22Rv1 (cell line): ENCODE measurements around the gene RALGPS2.
"Not testable (repeated sequence)": the region's sequence is repeated elsewhere in the genome, so short reads cannot be mapped to it uniquely, and the experiment has no call there.

ENCODE experiments used
- H3K27ac ChIP-seq: fragments of 450-650 bp; 2 replicates; pipeline ENCODE4 v1.5.1; 2017
- ZFX ChIP-seq: fragments of 450-650 bp; IDR thresholded peaks from 2 replicates; pipeline ENCODE4 v1.6.1; 2017; ENCODE audit warnings: antibody characterized with exemption, borderline replicate concordance
- TF ChIP-seq, protein P1 (sequence below): fragments of 450-650 bp; IDR thresholded peaks from 2 replicates; pipeline ENCODE4 v1.5.1; 2017; ENCODE audit warnings: mild to moderate bottlenecking

RALGPS2 gene

DNA sequence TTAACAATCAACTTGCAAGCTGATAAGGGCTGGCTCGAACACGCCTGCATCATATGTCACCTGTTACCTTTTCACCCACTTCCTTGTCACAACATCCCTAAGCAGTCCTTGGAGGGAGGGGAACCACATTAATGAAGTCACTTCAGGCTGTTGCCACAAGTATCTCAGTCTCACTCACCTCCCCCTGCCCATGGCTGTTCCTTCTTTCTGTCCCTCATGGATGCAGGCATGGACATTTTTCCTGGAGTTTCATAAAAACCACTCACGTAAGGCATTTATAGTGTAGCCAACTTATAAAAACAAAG, 222.6 kb downstream of the RALGPS2 start:
- H3K27ac ChIP-seq = no peak overlapping the region
- TF ChIP-seq ZFX = no peak
- TF ChIP-seq, protein P1, sequence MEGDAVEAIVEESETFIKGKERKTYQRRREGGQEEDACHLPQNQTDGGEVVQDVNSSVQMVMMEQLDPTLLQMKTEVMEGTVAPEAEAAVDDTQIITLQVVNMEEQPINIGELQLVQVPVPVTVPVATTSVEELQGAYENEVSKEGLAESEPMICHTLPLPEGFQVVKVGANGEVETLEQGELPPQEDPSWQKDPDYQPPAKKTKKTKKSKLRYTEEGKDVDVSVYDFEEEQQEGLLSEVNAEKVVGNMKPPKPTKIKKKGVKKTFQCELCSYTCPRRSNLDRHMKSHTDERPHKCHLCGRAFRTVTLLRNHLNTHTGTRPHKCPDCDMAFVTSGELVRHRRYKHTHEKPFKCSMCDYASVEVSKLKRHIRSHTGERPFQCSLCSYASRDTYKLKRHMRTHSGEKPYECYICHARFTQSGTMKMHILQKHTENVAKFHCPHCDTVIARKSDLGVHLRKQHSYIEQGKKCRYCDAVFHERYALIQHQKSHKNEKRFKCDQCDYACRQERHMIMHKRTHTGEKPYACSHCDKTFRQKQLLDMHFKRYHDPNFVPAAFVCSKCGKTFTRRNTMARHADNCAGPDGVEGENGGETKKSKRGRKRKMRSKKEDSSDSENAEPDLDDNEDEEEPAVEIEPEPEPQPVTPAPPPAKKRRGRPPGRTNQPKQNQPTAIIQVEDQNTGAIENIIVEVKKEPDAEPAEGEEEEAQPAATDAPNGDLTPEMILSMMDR = no peak

DNA sequence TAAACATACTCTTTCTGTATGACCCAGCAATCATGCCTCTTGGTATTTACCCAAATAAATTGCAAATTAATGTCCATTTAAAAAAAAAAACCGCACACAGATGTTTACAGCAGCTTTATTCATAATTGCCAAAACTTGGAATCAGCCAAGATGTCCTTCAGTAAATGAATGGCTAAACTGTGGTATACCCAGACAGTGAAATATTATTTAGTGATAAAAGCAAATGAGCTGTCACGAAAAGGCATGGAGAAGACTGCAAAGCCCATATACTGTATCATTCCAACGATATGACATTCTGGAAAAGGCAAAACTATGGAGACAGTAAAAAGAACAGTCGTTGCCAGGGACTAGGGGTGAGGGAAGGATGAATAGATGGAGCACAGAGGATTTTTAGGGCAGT, 223.6 kb downstream of the RALGPS2 start:
- TF ChIP-seq, protein P1 = no peak
- no peak for TF ChIP-seq ZFX

DNA sequence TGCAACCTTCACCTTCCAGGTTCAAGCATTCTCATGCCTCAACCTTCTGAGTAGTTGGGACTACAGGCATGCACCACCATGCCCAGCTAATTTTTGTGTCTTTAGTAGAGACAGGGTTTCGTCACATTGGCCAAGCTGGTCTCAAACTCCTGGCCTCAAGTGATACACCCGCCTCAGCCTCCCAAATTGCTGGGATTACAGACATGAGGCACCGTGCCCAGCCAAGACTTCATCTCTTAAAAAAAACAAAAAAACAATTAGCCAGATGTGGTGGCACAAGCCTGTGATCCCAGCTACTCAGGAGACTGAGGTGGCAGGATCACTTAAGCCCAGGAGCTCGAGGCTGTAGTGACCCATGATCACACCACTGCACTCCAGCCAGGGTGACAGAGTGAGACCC, 224.8 kb downstream of the RALGPS2 start:
- not testable (repeated sequence) for H3K27ac ChIP-seq

More for the DNA sequence above, 223.6 kb downstream of the RALGPS2 start:
- H3K27ac ChIP-seq = no peak overlapping the region

DNA sequence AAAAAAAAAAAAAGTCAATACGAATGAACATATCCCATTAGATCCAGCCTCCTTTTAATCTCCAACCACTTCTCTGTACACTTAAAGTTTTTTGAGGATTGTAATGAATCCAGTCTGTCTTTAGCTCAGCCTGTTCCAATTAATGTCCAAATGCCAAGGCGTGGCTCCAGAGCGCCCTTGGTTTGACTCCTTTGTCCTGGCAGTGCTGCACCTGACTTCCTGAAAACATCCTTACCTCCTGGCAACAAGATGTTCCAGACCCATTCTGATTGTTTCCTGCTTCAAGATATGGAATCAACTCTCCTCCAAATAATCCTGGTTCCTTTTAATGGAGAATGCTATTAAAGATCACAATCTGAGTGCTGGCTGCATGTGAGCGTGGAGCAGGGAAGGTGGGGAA, 226.6 kb downstream of the RALGPS2 start:
- no peak overlapping the region for H3K27ac ChIP-seq
- TF ChIP-seq, protein P1 = no peak
- no peak for TF ChIP-seq ZFX

DNA sequence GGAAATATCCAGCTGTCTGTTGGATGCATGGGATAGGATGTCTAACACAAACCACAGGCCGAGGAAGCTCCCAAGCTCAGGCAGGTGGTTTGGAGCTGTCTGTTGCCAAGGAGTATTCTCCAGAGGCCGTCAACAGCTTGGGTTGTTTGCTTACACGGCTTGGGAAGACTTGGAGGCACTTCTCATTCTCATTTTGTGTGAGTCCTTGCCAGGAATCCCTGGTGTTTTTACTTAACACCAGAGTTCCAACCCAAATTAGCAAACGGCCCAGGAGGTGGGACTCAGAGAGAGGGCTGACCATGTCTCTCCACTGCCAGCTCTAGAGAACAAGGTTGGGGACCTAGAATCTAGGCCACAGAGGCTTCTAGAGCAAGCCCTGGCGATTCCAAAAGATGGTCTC, 228.0 kb downstream of the RALGPS2 start:
- no peak overlapping the region for H3K27ac ChIP-seq
- TF ChIP-seq ZFX = no peak
- TF ChIP-seq, protein P1 = no peak

DNA sequence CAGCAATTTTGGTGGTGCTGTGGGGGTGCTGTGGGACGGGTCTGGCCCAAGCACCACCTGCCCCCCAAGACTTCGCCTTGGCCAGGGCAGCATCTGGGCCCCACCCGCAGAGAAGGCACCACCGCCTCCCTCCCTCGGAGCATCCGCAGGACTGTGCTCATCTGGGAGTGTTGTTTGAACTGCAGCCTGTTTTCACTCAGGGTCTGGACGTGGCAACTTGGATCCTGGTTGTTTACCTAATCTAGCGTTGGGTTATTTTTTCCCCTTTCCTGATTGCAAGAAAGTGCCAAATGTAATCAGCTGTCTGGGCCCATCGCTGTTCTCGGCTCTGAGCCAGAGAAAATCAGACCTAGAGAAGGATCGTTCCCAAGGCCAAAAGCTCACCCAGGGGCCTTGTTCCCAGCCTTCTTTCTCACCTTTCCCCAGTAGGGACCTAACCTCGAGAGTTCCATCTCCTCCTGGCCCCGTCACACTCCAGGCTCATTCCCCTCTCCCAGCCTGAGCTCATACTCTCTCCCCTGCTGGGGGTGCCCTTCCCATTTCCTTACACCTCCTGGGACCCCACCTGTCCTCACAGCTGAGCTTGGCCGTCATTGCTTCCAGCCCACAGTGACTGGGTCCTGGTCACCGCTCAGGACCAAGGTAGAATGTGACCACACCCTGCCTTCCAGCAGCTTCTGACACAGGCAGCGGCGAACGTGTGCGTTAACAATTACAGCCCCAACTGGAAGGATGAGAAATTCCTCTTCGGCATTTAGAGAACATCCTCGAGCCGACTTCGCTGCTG, 228.7 kb downstream of the RALGPS2 start:
- TF ChIP-seq, protein P1 = no peak
- TF ChIP-seq ZFX = no peak
- no peak overlapping the region for H3K27ac ChIP-seq

DNA sequence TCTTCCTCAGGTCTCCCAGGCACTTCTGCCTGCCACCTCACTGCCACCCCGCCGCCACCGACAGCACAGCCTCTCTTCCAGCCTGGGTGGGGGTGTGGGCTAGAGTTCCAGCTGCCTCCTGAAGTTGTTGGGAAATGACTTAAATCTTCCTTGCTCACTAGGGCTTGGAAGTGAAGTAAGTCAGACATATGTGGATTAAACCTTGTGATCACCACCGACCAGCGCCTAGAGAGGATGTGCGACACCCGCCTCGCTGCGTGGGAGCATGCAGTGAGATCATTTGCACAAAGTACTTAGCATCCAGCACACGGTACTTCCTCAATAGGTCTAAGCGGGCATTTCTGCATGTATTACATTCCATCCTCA, 229.3 kb downstream of the RALGPS2 start:
- no peak overlapping the region for H3K27ac ChIP-seq
- TF ChIP-seq ZFX = no peak
- TF ChIP-seq, protein P1 = no peak

DNA sequence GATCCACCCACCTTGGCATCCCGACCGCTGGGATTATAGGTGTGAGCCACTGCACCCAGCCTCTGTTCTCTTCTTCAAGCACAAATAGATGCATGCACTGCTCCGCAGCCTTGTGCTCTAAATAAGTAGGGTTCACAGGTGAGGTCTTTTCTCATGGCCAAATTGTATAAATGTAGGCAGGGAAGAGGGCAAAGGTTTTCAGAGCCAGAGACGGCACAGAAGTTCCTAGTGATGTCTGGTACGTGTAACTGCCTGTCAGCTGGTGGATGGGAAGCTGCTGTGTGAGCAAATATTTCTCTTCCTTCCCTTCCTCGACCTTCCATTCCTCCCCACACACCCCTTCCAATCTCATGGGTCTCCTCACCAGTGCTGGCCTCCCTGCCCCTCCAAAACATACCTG, 229.9 kb downstream of the RALGPS2 start:
- H3K27ac ChIP-seq = no peak overlapping the region
- no peak for TF ChIP-seq ZFX
- TF ChIP-seq, protein P1 = no peak
